ENCODE measurements around the gene NEURL2.

NEURL2 gene

GRCh38 chr20:45857114-45857881 is 33.7 kb downstream of the NEURL2 start, which contains the start of the genes ACOT8 and ZSWIM3:
TSS of gene ACOT8 (minus strand) at chr20:45857392. CDS start at chr20:45857315, 77 bp downstream.
TSS of gene ZSWIM3 (plus strand) at chr20:45857614. CDS start at chr20:45857826, 212 bp downstream.
- peak within 1 kb of the TSS; percentile 89 for H3K4me3 ChIP-seq (ENCODE audit: low read depth, low read length)
- no peak for TF ChIP-seq CTCF (IDR thresholded peaks at IDR 0.05; ENCODE audit: low read depth, low read length)

GRCh38 chr20:45853484-45853883 is 37.5 kb downstream of the NEURL2 start:
- no peak overlapping the region for H3K4me3 ChIP-seq (ENCODE audit: low read depth, low read length)
- TF ChIP-seq CTCF (IDR thresholded peaks at IDR 0.05; ENCODE audit: low read depth, low read length): no peak

GRCh38 chr20:45852326-45852725 is 38.7 kb downstream of the NEURL2 start:
- no peak for TF ChIP-seq CTCF (IDR thresholded peaks at IDR 0.05; ENCODE audit: low read depth, low read length)
- no peak overlapping the region for H3K4me3 ChIP-seq (ENCODE audit: low read depth, low read length)

- TF ChIP-seq CTCF (IDR thresholded peaks at IDR 0.05; ENCODE audit: low read depth, low read length): no peak
- H3K4me3 ChIP-seq (ENCODE audit: low read depth, low read length): no peak overlapping the region
These were observed 39.5 kb downstream of the NEURL2 start for GRCh38 chr20:45851501-45851900.

- no peak for TF ChIP-seq CTCF (IDR thresholded peaks at IDR 0.05; ENCODE audit: low read depth, low read length)
- no peak overlapping the region for H3K4me3 ChIP-seq (ENCODE audit: low read depth, low read length)
These were observed 40.1 kb downstream of the NEURL2 start for GRCh38 chr20:45850926-45851325.

- H3K4me3 ChIP-seq (ENCODE audit: low read depth, low read length): no peak overlapping the region
- no peak for TF ChIP-seq CTCF (IDR thresholded peaks at IDR 0.05; ENCODE audit: low read depth, low read length)
These were observed 40.8 kb downstream of the NEURL2 start for GRCh38 chr20:45850238-45850637.

GRCh38 chr20:45848969-45849582 is 41.9 kb downstream of the NEURL2 start:
- no peak overlapping the region for H3K4me3 ChIP-seq (ENCODE audit: low read depth, low read length)
- no peak for TF ChIP-seq CTCF (IDR thresholded peaks at IDR 0.05; ENCODE audit: low read depth, low read length)
